Right lobe of liver (tissue), 6 donors: ENCODE measurements around the gene SCTR. TPM values are rescaled to one million over a fixed set of nuclear protein-coding genes. Genes with fewer than 3 reads are reported as not detected.

Source experiments
- ATAC-seq, 4 donors: fragments of 200-7000 bp; cut with Tn5 transposase; one replicate each; pipeline ENCODE4 v1.9.1; 2020; ENCODE audit warnings: mild to moderate bottlenecking in 4 of 4, moderate library complexity in 4 of 4
- DNase-seq, 3 donors: peaks; one replicate each; pipeline ENCODE4 v3.0.0-alpha.2; 2020
- H3K27ac ChIP-seq, 3 donors: fragments of 200-600 bp; one replicate each; pipeline ENCODE4 v1.8.0; 2022
- H3K27me3 ChIP-seq, 2 donors: fragments of 200-600 bp; one replicate each; pipeline ENCODE4 v1.8.0; 2022
- H3K36me3 ChIP-seq, 4 donors: fragments of 200-600 bp; sonication (generic) in 1 of 4; one replicate each; pipeline versions ENCODE4 v1.5.1 to v1.8.0; 2017 to 2022; ENCODE audit warnings: control low read depth in 1 of 4
- H3K4me1 ChIP-seq, 4 donors: fragments of 200-600 bp; sonication (generic) in 1 of 4; one replicate each; pipeline versions ENCODE4 v1.5.1 to v1.8.0; 2017 to 2022; ENCODE audit warnings: control low read depth in 1 of 4
- H3K4me3 ChIP-seq, 3 donors: fragments of 200-600 bp; one replicate each; pipeline ENCODE4 v1.8.0; 2022
- H3K9me3 ChIP-seq, 4 donors: fragments of 200-600 bp; sonication (generic) in 1 of 4; one replicate each; pipeline versions ENCODE4 v1.5.1 to v1.8.0; 2017 to 2022; ENCODE audit warnings: control low read depth in 1 of 4
- CTCF ChIP-seq, 4 donors: fragments of 200-600 bp in 3 of 4; fragments of 450-650 bp in 1 of 4; IDR thresholded peaks; one replicate each; pipeline versions ENCODE4 v1.5.1 to v1.8.0; 2016 to 2022; ENCODE audit warnings: antibody characterized with exemption in 4 of 4, mild to moderate bottlenecking in 2 of 4
- POLR2A ChIP-seq: fragments of 450-650 bp; IDR thresholded peaks from one replicate; pipeline ENCODE4 v1.6.1; 2017; ENCODE audit warnings: antibody characterized with exemption, mild to moderate bottlenecking
- WGBS: methylation state at CpG from one replicate; pipeline ENCODE4 v1.1.6; 2018; ENCODE audit warnings: low coverage, low lambda C conversion rate; ENCODE audit not compliant: insufficient coverage; ENCODE audit errors: missing lambda C conversion rate; 5-methylcytosine and 5-hydroxymethylcytosine counted together
- intact Hi-C, 2 donors: fragments of 100-400 bp; cut with DNase I; formaldehyde crosslinking; loops; one replicate each; pipeline versions ENCODE4 v1.11.2 to v1.14.1; 2022
- total RNA-seq, 6 experiments: library from RNA; depleted of rRNA in 2 of 6; stranded (reverse); fragments of >200 nt in 2 of 6; fragmentation: NEBNext Ultra II Directional in 3 of 6; extraction: Animal tissue kit (Norgen Biotek cat#: 25700) in 3 of 6; gene quantifications; one replicate each; pipeline versions ENCODE4 v1.1.0 to v1.2.4, GENCODE V29; 2016 to 2023
- donor health status: DM: no; HTN: yes; CAD: no.
- donor health status: DM: no; HTN: no; CAD: no.
- donor health status: DM: no; HTN: no; CAD: no.
- donor health status: DM: no; HTN: yes; CAD: no.
- donor health status: DM: no; HTN: yes; CAD: no.

SCTR gene
- total RNA-seq, 6 experiments from 2014 or later: 0.12 to 0.38 (median 0.35) TPM; not detected in 2

- no peaks in the 10 kb centered on the region for H3K36me3 ChIP-seq
- TF ChIP-seq POLR2A (no peak), CTCF (IDR thresholded peaks at IDR 0.05) (no peak)
- H3K27me3 ChIP-seq: no peaks in the 10 kb centered on the region
- no peak overlapping the region for H3K4me3 ChIP-seq
- DNase-seq (no peak), ATAC-seq (no peak)
- H3K4me1 ChIP-seq: peaks cover 0 to 56% (median 27%) of the 10 kb centered on the region in 4 donors
- no CpG with 5 or more reads among the region's 8 CpGs for WGBS
- peak overlapping the region in 2 of 3 donors; percentile 87 to 96 for H3K27ac ChIP-seq
- intact Hi-C loops: no loop called here
- H3K9me3 ChIP-seq: no peaks in the 10 kb centered on the region
Measured at GRCh38 chr2:119490106-119490505, 34.2 kb downstream of the SCTR start.

GRCh38 chr2:119489232-119489952 lies 34.9 kb downstream of the SCTR start:
- peak; percentile 52 to 74 (median 72) for DNase-seq

GRCh38 chr2:119488245-119489214 lies 35.8 kb downstream of the SCTR start:
- peak overlapping the region in 1 of 3 donors; percentile 22 for H3K4me3 ChIP-seq
- ATAC-seq (peak; percentile 46 to 71 (median 64)), DNase-seq (peak; percentile 84 to 89 (median 89))
- peak overlapping the region; percentile 87 to 96 (median 89) for H3K27ac ChIP-seq
- intact Hi-C loops: no loop called here
- TF ChIP-seq CTCF (IDR thresholded peaks at IDR 0.05) (peak in 2 of 4 donors; percentile 34 to 47), POLR2A (peak; percentile 82)
- no peaks in the 10 kb centered on the region for H3K36me3 ChIP-seq
- no peaks in the 10 kb centered on the region for H3K9me3 ChIP-seq
- H3K27me3 ChIP-seq: no peaks in the 10 kb centered on the region
- 46% methylated on average over 14 of the region's 24 CpGs for WGBS
- peaks cover 0 to 65% (median 31%) of the 10 kb centered on the region in 4 donors for H3K4me1 ChIP-seq

More at GRCh38 chr2:119489232-119489952, 34.9 kb downstream of the SCTR start:
- Histone ChIP-seq H3K27ac (peak overlapping the region; percentile 87 to 96 (median 89)), H3K27me3 (no peaks in the 10 kb centered on the region), H3K4me1 (peaks cover 0 to 62% (median 31%) of the 10 kb centered on the region in 4 donors), H3K9me3 (no peaks in the 10 kb centered on the region), H3K4me3 (no peak overlapping the region), H3K36me3 (no peaks in the 10 kb centered on the region)
- WGBS: 82% methylated on average over 7 of the region's 10 CpGs
- peak; percentile 61 for TF ChIP-seq POLR2A
- no peak for TF ChIP-seq CTCF (IDR thresholded peaks at IDR 0.05)
- peak in 2 of 4 donors; percentile 8 to 12 for ATAC-seq
- intact Hi-C loops: no loop called here

GRCh38 chr2:119487434-119488244 lies 36.6 kb downstream of the SCTR start:
- peak overlapping the region in 1 of 3 donors; percentile 22 for H3K4me3 ChIP-seq
- H3K27ac ChIP-seq: peak overlapping the region; percentile 87 to 96 (median 89)
- ATAC-seq: peak; percentile 61 to 80 (median 72)
- WGBS: 11% methylated on average over 3 of the region's 9 CpGs
- TF ChIP-seq CTCF (IDR thresholded peaks at IDR 0.05) (no peak), POLR2A (no peak)
- intact Hi-C loops: no loop called here
- H3K36me3 ChIP-seq: no peaks in the 10 kb centered on the region
- peaks cover 0 to 73% (median 31%) of the 10 kb centered on the region in 4 donors for H3K4me1 ChIP-seq
- peak; percentile 83 to 92 (median 86) for DNase-seq
- H3K9me3 ChIP-seq: no peaks in the 10 kb centered on the region
- H3K27me3 ChIP-seq: no peaks in the 10 kb centered on the region
